GM21717 (cell line): ENCODE measurements around the gene PROK1.
"Not testable (repeated sequence)": the region's sequence is repeated elsewhere in the genome, so short reads cannot be mapped to it uniquely, and the experiment has no call there.

ENCODE experiments used
- ATAC-seq: cut with Tn5 transposase; IDR thresholded peaks from one replicate; pipeline ENCODE4 v1.9.1; 2021; ENCODE audit warnings: mild to moderate bottlenecking, moderate library complexity; ENCODE audit not compliant: unreplicated experiment

Gene PROK1

GRCh38 chr1:110433213-110433612 is 17.7 kb upstream of the PROK1 start:
- no peak for ATAC-seq

DNA sequence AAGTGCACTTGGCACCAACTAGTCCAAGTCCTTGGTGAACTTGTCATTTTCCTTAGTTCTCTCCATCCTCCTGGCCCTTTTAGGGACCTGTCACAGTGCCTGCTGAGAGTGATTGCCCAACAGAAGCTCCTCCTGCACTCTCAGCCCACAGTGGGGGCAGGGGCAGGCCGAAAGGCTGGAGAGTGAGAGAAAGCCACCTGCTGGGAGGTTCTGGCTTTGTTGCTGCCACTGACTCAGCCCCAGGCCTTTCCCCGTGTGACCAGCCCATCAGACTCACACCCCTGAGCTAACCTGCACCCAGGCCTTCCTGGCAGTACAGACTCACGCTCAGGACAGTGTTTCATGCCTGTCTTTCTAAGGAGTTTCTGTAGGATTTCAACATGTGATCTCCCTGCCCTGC is 17.1 kb upstream of the PROK1 start:
- ATAC-seq: no peak

DNA sequence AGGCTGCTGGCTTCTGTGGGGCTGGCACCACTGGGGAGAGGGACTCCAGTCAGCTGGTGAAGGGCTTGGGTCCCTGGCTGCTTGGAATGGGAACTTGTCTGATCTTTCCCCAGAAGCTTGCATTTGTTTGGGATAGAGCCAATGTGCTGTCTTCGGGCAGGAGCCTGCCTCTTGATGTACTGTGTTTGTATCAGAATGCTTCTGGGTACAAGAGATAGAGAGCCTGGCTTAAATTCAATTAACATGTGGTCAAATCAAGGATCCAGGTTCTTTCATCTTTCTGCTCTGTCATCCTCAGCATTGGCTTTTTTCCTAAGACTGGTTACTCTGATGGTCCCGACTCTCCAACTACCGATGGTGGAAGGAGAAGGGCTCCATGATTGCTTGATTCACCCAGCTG is 16.0 kb upstream of the PROK1 start:
- no peak for ATAC-seq

DNA sequence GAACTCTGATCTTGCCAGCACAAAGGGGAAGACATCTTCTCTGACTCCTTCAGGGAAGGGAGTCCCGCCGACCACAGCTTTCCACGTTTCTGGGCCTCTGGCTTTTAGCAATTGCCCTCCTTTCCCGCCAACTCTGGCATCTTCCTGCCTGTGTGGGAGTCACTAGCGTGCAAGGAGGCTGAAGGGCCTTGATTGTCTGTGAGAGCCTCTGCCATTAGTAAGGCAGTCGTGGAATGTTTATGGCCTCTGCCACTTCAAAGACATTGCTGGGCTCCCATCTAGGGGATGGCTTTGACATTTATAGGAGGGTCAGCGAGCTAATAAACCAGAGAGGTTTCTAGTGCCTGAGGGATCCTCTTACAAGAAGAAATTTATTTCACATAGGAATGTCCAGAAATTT is 14.3 kb upstream of the PROK1 start:
- ATAC-seq: no peak

- ATAC-seq: not testable (repeated sequence)
Observed at GRCh38 chr1:110437645-110438299, 13.2 kb upstream of the PROK1 start.

DNA sequence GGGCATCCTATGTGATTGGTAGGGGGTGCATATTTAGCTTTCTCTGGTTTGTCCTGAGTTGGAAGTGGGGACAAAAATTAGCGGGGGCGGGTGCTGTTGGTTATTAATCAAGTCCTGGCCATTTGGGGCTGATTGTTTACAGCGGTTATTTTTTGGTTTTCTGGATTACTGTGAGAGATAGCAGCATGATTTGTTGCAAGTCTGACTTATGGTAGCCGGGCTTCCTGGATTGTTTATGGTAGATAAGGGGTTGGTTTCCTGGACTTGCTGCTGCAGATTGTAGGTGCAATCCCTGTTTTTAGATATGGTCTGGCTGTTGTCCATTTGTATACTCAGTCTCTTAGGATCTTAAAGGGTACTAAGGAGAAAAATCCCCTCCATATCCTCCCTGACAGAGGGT is 12.1 kb upstream of the PROK1 start:
- no peak for ATAC-seq

GRCh38 chr1:110439873-110440272 is 11.1 kb upstream of the PROK1 start:
- ATAC-seq: not testable (repeated sequence)

DNA sequence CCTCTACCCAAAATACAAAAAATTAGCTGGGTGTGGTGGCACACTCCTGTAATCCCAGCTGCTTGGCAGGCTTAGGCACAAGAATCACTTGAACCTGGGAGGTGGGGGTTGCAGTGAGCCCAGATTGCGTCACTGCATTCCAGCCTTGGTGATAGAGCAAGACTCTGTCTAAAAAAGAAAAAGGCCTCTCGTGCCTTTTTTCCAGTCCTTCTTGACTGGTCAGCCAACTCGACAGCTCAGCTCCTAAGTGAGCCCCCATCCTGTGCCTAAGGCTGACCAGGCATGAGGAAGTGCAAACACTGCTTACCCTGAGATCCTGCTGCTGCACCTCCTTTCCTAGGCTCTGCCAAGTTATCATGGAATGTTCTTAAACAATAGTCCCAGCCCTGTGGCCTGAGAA is 10.1 kb upstream of the PROK1 start:
- no peak for ATAC-seq

DNA sequence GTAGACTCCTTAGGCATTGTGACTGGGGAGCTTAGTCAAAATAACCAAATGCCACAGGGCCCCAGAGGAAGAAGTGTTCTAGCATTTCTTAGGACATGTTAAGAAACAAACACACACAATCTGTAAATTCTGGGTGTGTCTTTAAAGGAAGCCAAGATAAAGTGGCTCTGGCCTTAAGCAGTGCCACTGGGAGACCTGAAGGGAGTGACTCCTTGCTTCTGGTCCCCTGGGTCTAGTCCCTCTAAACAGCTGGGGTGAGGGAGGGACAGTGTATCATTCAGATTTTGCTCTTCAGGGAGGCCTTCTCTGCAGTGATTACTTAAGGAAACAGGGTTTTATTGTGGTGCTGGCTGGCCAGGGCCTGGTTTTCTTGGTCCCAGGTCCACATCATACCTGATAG is 9.1 kb upstream of the PROK1 start:
- no peak for ATAC-seq

- no peak for ATAC-seq
Observed at GRCh38 chr1:110443451-110443850, 7.5 kb upstream of the PROK1 start.

DNA sequence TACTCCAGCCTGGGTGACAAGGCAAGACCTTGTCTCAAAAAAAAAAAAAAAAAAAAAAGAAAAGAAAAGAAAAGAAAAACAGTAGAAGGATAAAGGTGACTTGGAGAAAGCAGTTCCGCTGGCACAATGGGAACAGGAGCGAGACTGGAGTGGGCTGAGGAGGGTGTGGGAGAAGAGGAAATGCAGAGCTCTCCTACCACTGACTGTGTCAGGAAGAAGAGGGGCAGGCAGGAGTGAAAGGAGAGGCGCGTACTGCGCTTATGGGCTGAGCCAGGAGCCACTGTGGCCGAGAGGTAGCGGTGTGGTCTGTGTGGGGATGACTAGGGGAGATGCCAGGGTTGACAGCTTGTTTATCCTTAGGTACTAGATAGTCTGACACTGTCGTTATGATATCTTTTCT is 6.4 kb upstream of the PROK1 start:
- no peak for ATAC-seq

DNA sequence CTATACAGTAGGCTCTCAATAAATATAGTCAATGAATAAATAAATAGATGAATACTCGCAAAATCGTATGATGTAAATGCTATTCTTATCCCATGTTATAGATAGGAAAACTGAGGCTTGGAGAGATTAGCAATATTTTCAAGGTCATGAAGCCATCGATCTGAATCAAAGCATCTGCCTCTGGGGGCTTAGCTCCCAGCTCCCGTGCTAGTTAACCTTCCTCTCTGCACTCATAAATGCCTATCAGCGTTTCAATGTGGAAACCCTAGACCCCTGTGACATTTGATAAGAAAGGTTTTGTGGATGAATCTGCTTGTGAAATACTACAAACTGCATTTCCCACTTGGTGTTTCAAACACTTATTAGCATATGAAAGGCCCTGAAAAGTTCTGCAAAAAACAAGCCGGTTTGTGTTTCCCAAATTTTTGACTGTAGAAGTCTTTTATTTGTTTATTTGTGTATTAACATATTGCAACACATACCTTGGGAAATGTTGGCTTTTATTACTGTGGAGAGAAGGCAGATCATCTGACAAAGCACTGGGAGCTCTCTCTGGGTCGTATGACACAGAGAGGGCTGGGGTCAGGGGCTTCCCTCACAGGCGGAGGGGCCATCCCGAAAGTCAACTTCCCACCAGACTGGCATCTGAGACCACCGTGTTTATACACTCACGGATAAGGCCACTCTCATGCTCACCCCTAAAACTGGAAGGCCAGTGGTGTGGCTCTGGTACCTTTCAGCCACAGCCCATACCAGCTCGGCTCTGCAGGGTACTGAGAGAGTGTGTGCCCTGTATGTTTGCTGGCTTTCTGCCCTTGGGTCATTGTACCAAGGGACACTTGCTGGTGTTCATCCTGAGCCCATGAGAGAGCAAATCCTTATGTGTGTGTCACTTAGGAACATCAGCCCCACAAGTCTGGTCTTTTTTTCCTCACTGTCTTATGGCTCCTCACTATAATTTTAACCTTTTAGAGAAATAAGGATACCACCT is 993 bp upstream of the PROK1 start:
- no peak for ATAC-seq

DNA sequence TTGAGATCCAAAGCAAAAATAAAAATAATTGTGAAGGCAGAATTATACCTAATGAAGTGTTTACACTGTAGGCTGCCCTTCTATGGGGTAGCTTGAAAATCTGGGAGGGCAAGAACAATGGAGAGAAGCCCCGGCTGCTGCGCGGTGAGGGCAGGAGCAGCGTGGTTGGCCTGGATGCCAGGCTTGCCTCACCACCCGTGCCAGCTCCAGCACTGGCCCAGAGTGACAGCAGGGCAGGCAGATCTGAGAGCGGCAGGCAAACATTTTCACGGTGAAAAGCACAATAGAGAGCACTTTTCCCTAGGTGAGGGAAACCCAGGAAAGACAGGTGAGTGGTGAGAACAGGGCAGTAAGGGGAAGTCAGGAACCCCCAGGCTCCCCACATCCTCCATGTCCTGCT is 1.4 kb downstream of the PROK1 start:
- no peak for ATAC-seq

DNA sequence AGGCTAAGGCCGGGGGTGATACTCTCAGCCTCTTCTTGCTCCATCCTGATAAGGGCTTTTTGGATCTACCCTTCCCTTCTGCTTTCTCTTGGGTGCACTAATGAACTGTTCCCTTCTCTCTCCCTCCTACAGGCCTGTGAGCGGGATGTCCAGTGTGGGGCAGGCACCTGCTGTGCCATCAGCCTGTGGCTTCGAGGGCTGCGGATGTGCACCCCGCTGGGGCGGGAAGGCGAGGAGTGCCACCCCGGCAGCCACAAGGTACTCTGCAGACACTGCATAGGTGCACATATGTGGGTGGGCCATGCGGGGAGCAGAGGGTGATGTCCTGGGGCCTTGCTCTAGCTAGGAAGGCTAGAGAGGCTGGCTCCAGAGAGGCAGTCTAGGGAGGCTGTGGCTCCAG is 2.9 kb downstream of the PROK1 start:
- ATAC-seq: no peak

- ATAC-seq: no peak
Observed at GRCh38 chr1:110454328-110454727, 3.4 kb downstream of the PROK1 start.

DNA sequence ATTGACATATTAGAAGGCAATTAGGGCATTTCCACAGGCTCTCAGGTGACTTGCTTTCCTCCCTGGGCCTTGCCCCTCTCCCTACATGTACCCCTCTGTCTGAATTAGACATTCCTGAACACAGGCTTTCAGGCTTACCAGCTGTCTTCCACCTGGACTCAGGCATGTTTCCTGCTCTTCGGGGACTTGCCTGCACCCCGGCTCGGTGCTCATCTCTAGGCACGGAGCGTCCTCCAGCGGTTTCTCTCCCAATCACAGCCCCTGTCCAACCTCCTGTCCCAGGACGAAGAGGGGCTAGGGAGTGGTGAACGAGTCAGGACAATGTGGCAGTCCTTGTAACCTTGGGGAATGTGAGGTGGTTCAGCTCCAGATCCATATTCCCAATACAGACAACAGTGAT is 4.2 kb downstream of the PROK1 start:
- no peak for ATAC-seq

DNA sequence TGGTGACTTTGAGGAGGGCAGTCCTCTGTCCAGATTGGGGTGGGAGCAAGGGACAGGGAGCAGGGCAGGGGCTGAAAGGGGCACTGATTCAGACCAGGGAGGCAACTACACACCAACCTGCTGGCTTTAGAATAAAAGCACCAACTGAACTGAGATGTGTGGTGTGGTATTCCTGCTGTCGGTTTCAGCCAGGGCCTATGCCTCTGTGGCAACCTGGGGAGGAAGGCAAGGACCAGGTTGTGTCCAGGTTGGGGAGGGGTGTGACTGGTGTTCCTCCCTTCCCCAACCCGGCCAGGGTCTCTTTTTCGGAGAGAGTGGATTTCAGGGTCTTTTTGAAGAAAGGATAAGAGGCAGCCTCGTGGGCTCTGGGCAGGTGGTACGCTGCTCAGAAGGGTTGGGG is 6.3 kb downstream of the PROK1 start:
- ATAC-seq: no peak

DNA sequence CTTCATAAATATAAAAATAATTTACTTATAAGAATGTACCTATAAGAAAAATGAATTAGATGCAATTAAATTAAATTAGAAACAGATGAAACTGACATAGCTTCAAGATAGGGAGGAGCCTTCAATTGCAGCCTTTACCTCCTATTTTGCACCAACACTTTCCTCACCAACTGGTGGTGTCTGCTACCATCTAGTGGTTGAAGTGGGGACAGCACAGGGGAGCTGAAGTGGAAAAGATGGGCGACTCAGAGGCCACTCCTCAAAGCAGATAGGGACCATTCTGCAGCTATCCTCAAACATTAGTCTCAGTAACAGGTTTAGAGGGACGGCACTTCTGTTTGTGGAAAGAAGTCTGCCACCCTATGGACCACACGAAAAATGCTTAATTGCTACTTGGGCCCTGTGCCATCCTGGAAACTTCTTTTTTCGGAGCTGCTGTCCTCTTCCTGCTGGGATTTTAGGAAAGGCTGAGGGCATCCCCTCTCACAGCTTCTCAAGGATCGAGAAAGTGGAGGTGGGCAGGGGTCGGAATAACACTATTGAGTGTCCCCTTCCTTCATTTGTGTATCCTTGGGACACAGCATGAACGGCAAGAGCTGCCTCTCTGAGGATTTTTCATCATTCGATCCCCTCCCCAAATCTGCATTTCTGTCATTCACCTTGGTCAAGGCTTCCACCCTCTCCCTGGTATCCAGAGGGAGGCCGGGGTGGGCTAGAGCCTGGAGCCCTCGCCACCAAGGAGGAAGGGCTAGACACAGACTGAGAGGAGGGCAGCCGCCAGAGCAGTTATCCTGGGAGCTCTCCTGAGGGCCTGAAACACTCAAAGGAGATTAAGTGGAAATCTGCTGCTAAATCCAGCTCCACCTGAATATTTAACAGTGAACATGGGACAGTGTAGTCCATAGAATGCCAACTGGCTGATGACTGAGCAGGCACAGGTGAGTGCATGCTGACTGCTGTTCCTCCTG is 9.6 kb downstream of the PROK1 start:
- ATAC-seq: no peak

DNA sequence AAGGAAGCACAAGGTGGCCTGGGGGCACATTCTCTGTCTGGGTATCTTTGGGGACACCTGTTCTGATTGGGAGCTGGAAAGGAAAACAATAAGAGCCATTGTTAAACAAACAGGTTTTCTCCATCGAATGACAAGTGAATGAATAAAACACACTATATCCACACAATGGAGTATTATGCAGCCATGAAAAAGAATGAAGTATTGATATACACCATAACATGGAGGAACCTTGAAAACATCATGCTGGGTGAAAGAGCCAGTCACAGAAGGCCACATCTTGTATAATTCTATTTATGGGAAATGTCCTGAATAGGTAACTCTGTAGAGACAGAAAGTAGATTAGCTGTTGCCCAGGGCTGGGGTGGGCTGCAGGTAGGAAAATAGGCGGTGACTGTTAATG is 11.1 kb downstream of the PROK1 start:
- ATAC-seq: no peak

- no peak for ATAC-seq
Observed at GRCh38 chr1:110462964-110463363, 12.0 kb downstream of the PROK1 start.

DNA sequence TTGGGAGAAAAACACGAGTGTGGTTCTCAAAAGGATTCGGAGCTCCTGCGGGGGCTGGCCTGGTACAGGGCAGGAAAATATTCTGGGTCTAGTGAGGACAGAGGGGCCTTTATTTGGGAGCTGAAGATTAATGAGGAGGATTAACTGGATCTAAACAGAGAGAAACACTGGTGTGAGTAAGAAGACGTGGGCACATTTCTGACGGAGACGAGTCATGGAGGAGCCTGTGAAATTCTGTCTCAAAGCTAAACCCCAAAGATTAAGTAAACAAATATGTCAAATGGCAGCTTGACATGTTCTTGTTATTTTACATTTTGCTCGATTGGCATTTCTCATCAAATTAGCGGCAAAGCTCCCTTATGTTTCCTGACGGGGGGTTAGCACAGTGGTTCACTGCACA is 12.8 kb downstream of the PROK1 start:
- ATAC-seq: no peak
